Keratinocyte (primary cell): ENCODE data around the gene CALCB. TPM values are rescaled to one million over a fixed set of nuclear protein-coding genes. Genes with fewer than 3 reads are reported as not detected.

Experiments
- DNase-seq: peaks from one replicate; pipeline ENCODE4 v3.0.0-alpha.2; 2011; ENCODE audit warnings: low read depth, missing footprints, low spot score
- FAIRE-seq: peaks from 2 replicates; lab custom pipeline; 2011; peaks lifted over from hg19 to GRCh38; lab: Jason Lieb, UNC
- H2AFZ ChIP-seq: 2 replicates; pipeline ENCODE4 v1.6.0; 2012; ENCODE audit warnings: low read length, control low read depth, inconsistent platforms; ENCODE audit not compliant: control insufficient read depth
- H3K27ac ChIP-seq: 2 replicates; pipeline ENCODE4 v1.5.1; 2011; ENCODE audit warnings: low read length; ENCODE audit not compliant: control insufficient read depth, insufficient read depth
- H3K27me3 ChIP-seq: 3 replicates; pipeline ENCODE4 v1.6.0; 2011; ENCODE audit warnings: low read length; ENCODE audit not compliant: control insufficient read depth, insufficient read depth; ENCODE audit errors: extremely low read depth
- H3K36me3 ChIP-seq, 2 experiments: 2 replicates in 1 of 2; 3 replicates in 1 of 2; pipeline ENCODE4 v1.5.1; 2011; ENCODE audit warnings: low read length in 2 of 2, mild to moderate bottlenecking in 1 of 2; ENCODE audit not compliant: control insufficient read depth in 2 of 2, insufficient read depth in 2 of 2; ENCODE audit errors: extremely low read depth in 1 of 2
- H3K4me1 ChIP-seq: 3 replicates; pipeline ENCODE4 v1.5.1; 2011; ENCODE audit warnings: low read length; ENCODE audit not compliant: control insufficient read depth, insufficient read depth; ENCODE audit errors: extremely low read depth
- H3K4me2 ChIP-seq: 3 replicates; pipeline ENCODE4 v1.6.0; 2011; ENCODE audit warnings: low read depth, low read length; ENCODE audit not compliant: control insufficient read depth, insufficient read depth; ENCODE audit errors: extremely low read depth
- H3K4me3 ChIP-seq, 3 experiments: fragments of 200-600 bp in 1 of 3; sonication (generic) in 1 of 3; 2 replicates in 2 of 3; 3 replicates in 1 of 3; pipeline ENCODE4 v1.5.1; 2011 to 2016; ENCODE audit warnings: low read length in 3 of 3, mild to moderate bottlenecking in 3 of 3, control low read depth in 2 of 3, inconsistent platforms in 1 of 3, low read depth in 1 of 3, mixed read lengths in 1 of 3, mixed run types in 1 of 3, moderate library complexity in 1 of 3; ENCODE audit not compliant: control insufficient read depth in 2 of 3, insufficient read depth in 2 of 3; ENCODE audit errors: extremely low read depth in 1 of 3
- H3K79me2 ChIP-seq: 2 replicates; pipeline ENCODE4 v1.6.0; 2012; ENCODE audit warnings: low read length; ENCODE audit not compliant: control insufficient read depth, insufficient read depth
- H3K9ac ChIP-seq: 3 replicates; pipeline ENCODE4 v1.6.0; 2011; ENCODE audit warnings: low read length; ENCODE audit not compliant: control insufficient read depth, insufficient read depth; ENCODE audit errors: extremely low read depth
- H3K9me1 ChIP-seq: 3 replicates; pipeline ENCODE4 v1.6.0; 2011; ENCODE audit warnings: low read length; ENCODE audit not compliant: control insufficient read depth, insufficient read depth; ENCODE audit errors: extremely low read depth
- H3K9me3 ChIP-seq: 2 replicates; pipeline ENCODE4 v1.5.1; 2012; ENCODE audit warnings: low read depth, low read length; ENCODE audit not compliant: control insufficient read depth
- H4K20me1 ChIP-seq: 3 replicates; pipeline ENCODE4 v1.6.0; 2011; ENCODE audit warnings: low read length; ENCODE audit not compliant: control insufficient read depth, insufficient read depth; ENCODE audit errors: extremely low read depth
- EZH2 ChIP-seq: IDR thresholded peaks from one replicate; pipeline ENCODE4 v1.6.1; 2012; ENCODE audit warnings: inconsistent platforms, mild to moderate bottlenecking, low read length, moderate library complexity
- dilution Hi-C: fragments of 300-500 bp; cut with MboI; formaldehyde crosslinking; loops from one replicate; pipeline ENCODE4 v1.7.0; 2020; ENCODE audit warnings: low sequenced_read_pairs; ENCODE audit not compliant: extremely low pct_ligation_motif_present
- polyA plus RNA-seq, 5 experiments: library from polyadenylated mRNA; depleted of rRNA in 3 of 5; stranded (reverse) in 3 of 5; stranded (forward) in 1 of 5; unstranded in 1 of 5; fragments of >200 nt; gene quantifications; 1 replicate in 1 of 5; 2 replicates in 3 of 5; 3 replicates in 1 of 5; pipeline versions ENCODE4 v1.2.1 to v1.2.3, GENCODE V29; 2011 to 2012; ENCODE audit warnings: missing spikeins in 2 of 5, low read depth in 1 of 5, low replicate concordance in 1 of 5
- TF ChIP-seq, protein P1 (sequence below), 3 experiments: IDR thresholded peaks in 1 of 3; conservative IDR thresholded peaks in 1 of 3; optimal IDR thresholded peaks in 1 of 3; 2 replicates in 2 of 3; 3 replicates in 1 of 3; pipeline versions ENCODE3 to v1.5.1; 2011; ENCODE audit warnings: low read length in 3 of 3, mild to moderate bottlenecking in 3 of 3, moderate library complexity in 2 of 3, control low read depth in 1 of 3, inconsistent platforms in 1 of 3; ENCODE audit not compliant: insufficient read depth in 2 of 3; ENCODE audit errors: extremely low read depth in 1 of 3

CALCB gene
- polyA plus RNA-seq, 1 donor (not counting 4 experiments of a cell fraction or from before 2014, with no cell fraction given) = not detected

DNA sequence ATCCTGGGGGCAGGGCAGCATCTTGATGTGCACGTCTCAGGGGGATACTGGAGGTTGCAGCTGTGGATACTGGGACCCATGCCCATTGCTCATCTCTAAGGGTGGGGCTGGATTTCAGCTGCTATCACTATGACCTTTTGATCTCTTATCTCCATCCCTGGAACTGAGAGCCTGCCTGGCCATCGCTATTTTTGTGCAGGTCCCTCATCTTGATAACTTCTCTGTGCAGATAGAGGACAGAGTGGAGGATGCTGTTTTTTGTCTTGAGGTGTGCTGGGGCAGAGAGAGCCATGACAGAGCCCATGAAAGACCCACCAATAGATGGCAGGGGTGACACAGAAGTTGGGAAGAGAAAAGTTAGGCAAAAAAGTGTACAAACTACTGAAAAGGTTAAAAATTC is 36.2 kb downstream of the CALCB start:
- no peak for FAIRE-seq
- DNase-seq = no peak
- Histone ChIP-seq H3K4me2 (no peak overlapping the region), H3K9me3 (no peaks in the 10 kb centered on the region), H3K9ac (no peak overlapping the region), H4K20me1 (no peaks in the 10 kb centered on the region), H3K27ac (no peak overlapping the region), H3K36me3 (no peaks in the 10 kb centered on the region), H3K9me1 (no peaks in the 10 kb centered on the region), H3K27me3 (peaks cover 4% of the 10 kb centered on the region), H3K79me2 (no peaks in the 10 kb centered on the region), H3K4me1 (peaks cover 35% of the 10 kb centered on the region), H2AFZ (no peak overlapping the region), H3K4me3 (no peak overlapping the region)
- TF ChIP-seq, protein P1, sequence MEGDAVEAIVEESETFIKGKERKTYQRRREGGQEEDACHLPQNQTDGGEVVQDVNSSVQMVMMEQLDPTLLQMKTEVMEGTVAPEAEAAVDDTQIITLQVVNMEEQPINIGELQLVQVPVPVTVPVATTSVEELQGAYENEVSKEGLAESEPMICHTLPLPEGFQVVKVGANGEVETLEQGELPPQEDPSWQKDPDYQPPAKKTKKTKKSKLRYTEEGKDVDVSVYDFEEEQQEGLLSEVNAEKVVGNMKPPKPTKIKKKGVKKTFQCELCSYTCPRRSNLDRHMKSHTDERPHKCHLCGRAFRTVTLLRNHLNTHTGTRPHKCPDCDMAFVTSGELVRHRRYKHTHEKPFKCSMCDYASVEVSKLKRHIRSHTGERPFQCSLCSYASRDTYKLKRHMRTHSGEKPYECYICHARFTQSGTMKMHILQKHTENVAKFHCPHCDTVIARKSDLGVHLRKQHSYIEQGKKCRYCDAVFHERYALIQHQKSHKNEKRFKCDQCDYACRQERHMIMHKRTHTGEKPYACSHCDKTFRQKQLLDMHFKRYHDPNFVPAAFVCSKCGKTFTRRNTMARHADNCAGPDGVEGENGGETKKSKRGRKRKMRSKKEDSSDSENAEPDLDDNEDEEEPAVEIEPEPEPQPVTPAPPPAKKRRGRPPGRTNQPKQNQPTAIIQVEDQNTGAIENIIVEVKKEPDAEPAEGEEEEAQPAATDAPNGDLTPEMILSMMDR (optimal IDR thresholded peaks at IDR 0.05 in 1 of 3, IDR thresholded peaks at IDR 0.05 in 1 of 3, conservative IDR thresholded peaks at IDR 0.05 in 1 of 3; ENCODE audit: extremely low read depth in 1 of 3, insufficient read depth in 2 of 3, low read length in 3 of 3) = no peak
- no peak for TF ChIP-seq EZH2
- dilution Hi-C loops = no loop called here

DNA sequence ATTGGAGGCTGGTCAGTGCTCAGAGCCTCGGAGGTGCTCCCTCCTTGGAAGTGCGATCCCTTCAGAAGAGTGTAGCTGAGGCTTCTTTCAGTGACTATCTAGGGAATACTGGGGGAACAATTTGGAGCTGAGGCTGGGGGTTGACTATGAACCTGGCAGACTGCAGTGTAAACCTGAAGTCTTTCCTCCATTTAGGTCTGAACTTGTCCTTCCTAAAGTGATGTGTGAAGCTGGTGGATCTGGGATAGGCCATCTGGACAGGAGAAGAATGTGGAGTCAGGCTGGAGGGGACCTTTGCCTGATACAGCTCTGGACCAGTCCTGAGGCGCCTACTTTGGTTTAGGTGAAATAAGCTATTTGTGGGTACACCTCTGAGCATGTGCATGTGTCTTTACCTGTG is 37.8 kb downstream of the CALCB start:
- no peak overlapping the region for H2AFZ ChIP-seq
- no peak overlapping the region for H3K9ac ChIP-seq
- DNase-seq (no peak), FAIRE-seq (no peak)
- H3K9me3 ChIP-seq = no peaks in the 10 kb centered on the region
- H3K27ac ChIP-seq = no peak overlapping the region
- H3K9me1 ChIP-seq = no peaks in the 10 kb centered on the region
- no peaks in the 10 kb centered on the region for H3K79me2 ChIP-seq
- dilution Hi-C loops = no loop called here
- peaks cover 19% of the 10 kb centered on the region for H3K4me1 ChIP-seq
- TF ChIP-seq, protein P1 (optimal IDR thresholded peaks at IDR 0.05 in 1 of 3, IDR thresholded peaks at IDR 0.05 in 1 of 3, conservative IDR thresholded peaks at IDR 0.05 in 1 of 3; ENCODE audit: extremely low read depth in 1 of 3, insufficient read depth in 2 of 3, low read length in 3 of 3) = no peak
- TF ChIP-seq EZH2 = no peak
- no peak overlapping the region for H3K4me2 ChIP-seq
- no peaks in the 10 kb centered on the region for H3K36me3 ChIP-seq
- peaks cover 13% of the 10 kb centered on the region for H3K27me3 ChIP-seq
- H3K4me3 ChIP-seq = no peak overlapping the region
- no peaks in the 10 kb centered on the region for H4K20me1 ChIP-seq
